HG02852 (cell line): ENCODE results near the gene KCNMA1.

Source experiments
- ATAC-seq: cut with Tn5 transposase; IDR thresholded peaks from one replicate; pipeline ENCODE4 v1.9.1; 2021; ENCODE audit warnings: mild to moderate bottlenecking, moderate library complexity; ENCODE audit not compliant: unreplicated experiment

The KCNMA1 gene

GRCh38 chr10:77016855-77017254 lies 620.8 kb downstream of the KCNMA1 start:
- ATAC-seq, result no peak

- no peak for ATAC-seq
Measured at GRCh38 chr10:77016278-77016815, 621.3 kb downstream of the KCNMA1 start.

GRCh38 chr10:77015360-77015759 lies 622.2 kb downstream of the KCNMA1 start:
- ATAC-seq, result no peak

- ATAC-seq, result no peak
Measured at GRCh38 chr10:77012812-77013500, 624.7 kb downstream of the KCNMA1 start.

GRCh38 chr10:77011874-77012811 lies 625.5 kb downstream of the KCNMA1 start:
- ATAC-seq, result no peak

GRCh38 chr10:77010430-77010829 lies 627.2 kb downstream of the KCNMA1 start:
- no peak for ATAC-seq

DNA sequence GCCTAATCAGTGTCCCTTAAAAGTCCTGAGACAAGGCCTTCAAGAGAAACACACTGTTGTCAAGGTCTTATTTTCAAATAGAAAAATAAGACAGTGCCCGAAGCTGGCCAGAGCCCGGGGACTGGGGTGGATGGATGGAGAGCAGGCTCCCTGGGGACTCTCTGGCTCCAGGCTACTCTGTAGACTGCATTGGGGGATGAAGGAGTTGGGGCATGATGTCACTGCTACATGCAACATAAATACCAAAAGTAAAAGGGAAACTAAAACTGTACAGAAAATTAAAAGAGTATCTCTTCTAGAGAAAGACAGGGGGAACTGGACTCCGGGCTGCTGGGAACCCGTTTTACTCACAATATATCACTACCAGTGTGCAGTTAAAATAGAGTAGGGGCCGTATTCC lies 629.8 kb downstream of the KCNMA1 start:
- ATAC-seq, result peak; percentile 77

DNA sequence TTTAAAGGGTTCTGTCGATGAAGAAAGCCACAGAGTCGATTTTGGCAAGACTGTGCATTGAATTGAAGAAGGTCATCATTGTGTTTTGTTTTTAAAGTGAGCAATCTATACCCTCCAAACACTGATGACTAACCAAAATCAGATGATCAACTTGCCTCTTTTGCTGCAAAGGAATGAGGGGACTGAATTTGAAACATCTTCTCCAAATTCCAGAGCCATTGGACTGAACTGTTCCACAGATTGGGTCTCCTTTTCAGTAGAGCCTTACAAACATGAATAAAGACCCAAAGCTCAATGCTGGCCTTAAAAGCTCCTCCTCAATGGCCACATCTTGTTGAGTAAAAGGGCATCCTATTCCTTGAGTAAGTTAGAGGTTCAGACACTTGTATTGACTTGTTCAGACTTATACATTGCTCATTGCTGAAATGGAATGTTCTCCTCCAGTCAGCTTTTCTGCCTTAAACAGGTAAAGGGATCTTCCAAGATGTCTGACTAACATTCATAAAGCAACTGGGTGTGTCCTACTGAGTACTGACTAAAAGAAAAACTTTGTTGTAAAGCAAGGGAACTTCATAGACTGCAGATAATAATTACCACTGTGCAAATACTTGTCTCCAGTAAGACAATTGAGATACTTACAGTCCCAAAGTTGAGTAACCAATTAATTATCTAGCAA lies 630.6 kb downstream of the KCNMA1 start:
- ATAC-seq, result no peak

- ATAC-seq, result no peak
Measured at GRCh38 chr10:77005871-77006270, 631.7 kb downstream of the KCNMA1 start.

DNA sequence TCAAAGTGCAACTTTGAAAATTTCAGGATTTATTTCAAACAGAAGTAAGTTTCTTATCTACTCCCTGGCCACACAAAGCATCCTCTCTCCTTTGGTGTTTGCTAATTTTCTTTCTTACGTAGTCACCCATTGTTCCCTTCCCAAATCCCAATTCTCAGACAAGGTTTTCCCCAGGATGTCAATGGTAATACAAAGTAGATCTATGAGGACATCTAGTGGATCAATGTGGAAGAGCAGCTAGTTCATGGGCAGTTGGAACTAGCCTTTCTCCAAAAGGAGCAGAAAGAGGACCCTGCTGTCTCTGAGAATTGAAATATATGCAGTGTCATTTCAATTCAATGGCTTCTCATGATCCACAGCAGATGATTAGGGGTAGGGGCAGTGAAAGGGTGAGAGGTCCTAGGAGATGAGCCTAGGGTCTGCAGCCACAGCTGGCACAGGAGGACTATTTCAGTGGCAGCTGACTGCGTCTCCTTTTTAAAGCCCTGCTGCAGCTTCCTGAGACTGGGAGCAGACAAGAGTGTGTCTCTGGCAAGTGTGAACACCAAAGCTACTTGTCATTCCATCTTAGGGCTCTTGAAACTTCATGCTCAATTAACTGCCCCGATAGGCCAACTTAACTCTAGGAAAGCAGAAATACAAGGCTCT lies 632.6 kb downstream of the KCNMA1 start:
- ATAC-seq, result no peak

DNA sequence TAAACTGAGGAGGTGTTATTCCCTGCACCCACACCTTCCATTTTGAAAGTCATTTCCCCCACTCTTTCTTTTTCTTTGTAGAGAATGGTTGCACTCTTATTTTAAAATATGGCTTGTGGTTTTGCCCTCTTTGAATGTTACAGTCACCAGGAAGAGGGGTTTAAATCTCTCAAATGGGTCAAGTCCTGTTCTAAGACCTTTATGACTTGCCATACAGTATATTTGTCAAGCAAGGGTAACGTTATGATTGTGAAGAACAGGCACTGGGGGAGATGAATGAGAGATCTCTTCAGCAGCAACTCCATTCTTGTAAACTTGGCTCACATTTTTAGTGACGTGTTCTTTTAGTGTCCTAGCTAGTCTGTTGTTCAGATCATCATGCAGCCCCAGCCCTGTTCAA lies 634.7 kb downstream of the KCNMA1 start:
- no peak for ATAC-seq

DNA sequence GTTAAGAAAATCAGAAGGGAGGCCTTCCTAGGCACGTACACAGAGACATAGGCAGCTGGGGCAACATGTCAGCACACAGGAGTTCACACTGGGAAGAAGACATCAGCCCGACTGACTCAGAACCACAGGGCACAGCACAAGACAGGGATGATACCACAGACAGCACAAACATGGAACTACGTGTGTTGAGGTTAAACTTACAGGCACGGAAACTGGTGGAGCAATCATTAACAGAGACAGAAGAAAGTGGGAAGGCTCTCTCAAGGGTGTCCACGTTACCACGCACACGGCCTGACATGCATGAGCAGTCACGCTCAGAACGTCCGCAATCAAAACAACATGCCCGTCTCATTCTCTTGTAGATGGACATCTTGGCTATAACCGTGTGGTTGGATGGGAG lies 636.4 kb downstream of the KCNMA1 start:
- no peak for ATAC-seq

DNA sequence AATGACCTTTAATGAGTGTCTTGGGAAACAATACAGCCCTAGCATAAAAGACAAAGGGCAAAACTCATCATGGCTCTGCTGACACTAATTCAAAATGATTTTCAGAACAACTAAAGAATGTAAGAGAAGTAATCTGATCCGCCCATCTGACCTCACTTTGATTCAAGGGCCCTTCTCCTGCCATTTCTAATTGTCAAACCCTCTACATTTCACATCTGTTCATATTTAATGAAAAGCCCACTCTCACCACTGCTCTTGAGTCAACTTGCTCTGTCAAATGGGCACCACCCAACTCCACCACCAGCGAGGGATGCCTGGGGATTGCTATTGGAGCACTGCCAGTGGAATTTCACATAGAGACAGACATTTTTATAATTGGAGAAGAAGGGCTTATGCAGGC lies 639.2 kb downstream of the KCNMA1 start:
- ATAC-seq, result no peak

GRCh38 chr10:76997631-76998030 lies 640.0 kb downstream of the KCNMA1 start:
- no peak for ATAC-seq

- ATAC-seq, result no peak
Measured at GRCh38 chr10:76995023-76995422, 642.6 kb downstream of the KCNMA1 start.

GRCh38 chr10:76993213-76993612 lies 644.4 kb downstream of the KCNMA1 start:
- ATAC-seq, result no peak

GRCh38 chr10:76992467-76992866 lies 645.1 kb downstream of the KCNMA1 start:
- ATAC-seq, result no peak

DNA sequence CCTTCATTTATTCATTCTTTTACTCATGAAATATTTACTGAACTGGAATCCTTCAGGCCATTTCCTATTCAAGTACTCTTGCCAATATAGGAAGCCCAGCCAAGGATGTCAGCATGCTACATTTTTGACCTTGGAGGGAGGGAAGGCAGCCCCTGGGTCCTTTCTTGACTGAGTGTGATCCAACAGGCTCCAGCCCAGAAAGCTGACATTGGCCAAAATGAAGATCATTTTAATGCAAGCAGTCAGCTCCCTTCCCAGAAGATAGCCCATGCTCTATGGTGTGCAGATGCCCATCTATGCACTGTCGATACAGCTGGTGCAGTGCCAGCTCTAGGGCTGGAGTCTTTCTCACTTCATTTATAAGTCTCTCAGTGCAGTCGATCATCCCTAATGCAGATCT lies 646.0 kb downstream of the KCNMA1 start:
- no peak for ATAC-seq

- ATAC-seq, result no peak
Measured at GRCh38 chr10:76990561-76990960, 647.0 kb downstream of the KCNMA1 start.

DNA sequence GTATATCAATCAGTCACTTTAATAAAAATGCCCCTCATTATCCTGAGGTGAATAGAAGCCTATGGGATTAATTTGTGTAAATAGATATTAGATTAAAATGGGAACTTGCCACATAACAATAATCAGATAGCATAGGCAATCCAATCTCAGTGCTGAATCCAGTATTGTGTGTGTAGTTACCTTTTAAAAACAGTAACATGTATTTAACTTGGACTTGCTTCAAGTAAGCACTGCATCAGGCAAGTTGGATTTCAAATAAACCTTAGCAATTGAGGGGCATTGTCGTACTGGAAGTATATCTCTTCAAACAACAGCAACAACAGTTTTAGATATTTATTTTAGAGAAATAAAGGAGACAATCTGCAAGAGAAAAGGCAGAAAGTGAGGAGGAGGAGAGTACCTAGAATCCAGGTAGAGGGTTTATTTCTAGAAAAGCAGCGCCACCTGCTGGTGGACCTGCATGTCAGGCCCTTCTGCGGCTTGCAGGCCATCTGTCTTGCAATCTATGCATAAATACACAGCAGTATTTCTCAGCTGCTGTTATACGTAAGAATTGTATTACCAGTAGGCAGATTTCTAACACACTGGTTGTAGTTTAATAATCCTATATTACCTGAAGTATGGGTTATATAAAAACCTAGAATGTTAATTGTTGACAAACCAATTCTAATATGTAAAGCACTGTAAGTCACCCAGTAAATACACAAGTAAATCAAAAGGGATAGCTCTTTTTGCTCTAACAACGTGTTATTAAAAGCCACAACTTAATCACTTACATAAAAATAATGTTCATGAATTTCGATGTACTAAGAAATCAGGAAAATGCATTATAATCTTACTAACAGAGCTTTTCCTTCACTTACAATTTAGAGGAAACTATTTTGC lies 652.8 kb downstream of the KCNMA1 start:
- ATAC-seq, result peak; percentile 93
